Vagina (tissue), 2 donors: ENCODE results near the gene ANKLE2.

Experiments
- POLR2A ChIP-seq, 2 donors: fragments of 450-650 bp; IDR thresholded peaks; one replicate each; pipeline ENCODE4 v1.6.1; 2017; ENCODE audit warnings: antibody characterized with exemption in 2 of 2, mild to moderate bottlenecking in 2 of 2, moderate library complexity in 2 of 2
- POLR2AphosphoS5 ChIP-seq, 2 donors: sonication (generic); formaldehyde crosslinking; IDR thresholded peaks; one replicate each; pipeline ENCODE4 v1.9.0; 2017; ENCODE audit warnings: antibody characterized with exemption in 2 of 2, mild to moderate bottlenecking in 2 of 2, low read depth in 1 of 2; ENCODE audit not compliant: insufficient read depth in 1 of 2
- TF ChIP-seq, protein P1 (sequence below), 3 experiments: fragments of 450-650 bp in 2 of 3; fragments of 200-600 bp in 1 of 3; sonication (generic) in 1 of 3; IDR thresholded peaks; one replicate each; pipeline ENCODE4 v1.5.1; 2017 to 2019; ENCODE audit warnings: antibody characterized with exemption in 3 of 3, mild to moderate bottlenecking in 2 of 3, moderate library complexity in 2 of 3

- TF ChIP-seq POLR2AphosphoS5 (IDR thresholded peaks at IDR 0.05; ENCODE audit: insufficient read depth in 1 of 2, low read depth in 1 of 2) (no peak), POLR2A (IDR thresholded peaks at IDR 0.05) (no peak)
- TF ChIP-seq, protein P1, sequence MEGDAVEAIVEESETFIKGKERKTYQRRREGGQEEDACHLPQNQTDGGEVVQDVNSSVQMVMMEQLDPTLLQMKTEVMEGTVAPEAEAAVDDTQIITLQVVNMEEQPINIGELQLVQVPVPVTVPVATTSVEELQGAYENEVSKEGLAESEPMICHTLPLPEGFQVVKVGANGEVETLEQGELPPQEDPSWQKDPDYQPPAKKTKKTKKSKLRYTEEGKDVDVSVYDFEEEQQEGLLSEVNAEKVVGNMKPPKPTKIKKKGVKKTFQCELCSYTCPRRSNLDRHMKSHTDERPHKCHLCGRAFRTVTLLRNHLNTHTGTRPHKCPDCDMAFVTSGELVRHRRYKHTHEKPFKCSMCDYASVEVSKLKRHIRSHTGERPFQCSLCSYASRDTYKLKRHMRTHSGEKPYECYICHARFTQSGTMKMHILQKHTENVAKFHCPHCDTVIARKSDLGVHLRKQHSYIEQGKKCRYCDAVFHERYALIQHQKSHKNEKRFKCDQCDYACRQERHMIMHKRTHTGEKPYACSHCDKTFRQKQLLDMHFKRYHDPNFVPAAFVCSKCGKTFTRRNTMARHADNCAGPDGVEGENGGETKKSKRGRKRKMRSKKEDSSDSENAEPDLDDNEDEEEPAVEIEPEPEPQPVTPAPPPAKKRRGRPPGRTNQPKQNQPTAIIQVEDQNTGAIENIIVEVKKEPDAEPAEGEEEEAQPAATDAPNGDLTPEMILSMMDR (IDR thresholded peaks at IDR 0.05): no peak
Measured at GRCh38 chr12:132724506-132725241, 37.0 kb downstream of the ANKLE2 start.
